OCI-LY1 (cell line): ENCODE results near the gene OR2A12.

Source experiments
- EZH2 ChIP-seq: fragments of 200-600 bp; sonication (generic), shearing (Covaris generic); IDR thresholded peaks from 2 replicates; pipeline ENCODE4 v1.8.0; 2017; ENCODE audit warnings: borderline replicate concordance, mixed run types, mild to moderate bottlenecking, antibody characterized with exemption, low read length, moderate library complexity, mixed read lengths
- TF ChIP-seq, protein P1 (sequence below): fragments of 200-600 bp; sonication (generic), shearing (Covaris generic); IDR thresholded peaks from 2 replicates; pipeline ENCODE4 v1.5.1; 2017; ENCODE audit warnings: mild to moderate bottlenecking, antibody characterized with exemption, low read length, moderate library complexity, mixed read lengths

DNA sequence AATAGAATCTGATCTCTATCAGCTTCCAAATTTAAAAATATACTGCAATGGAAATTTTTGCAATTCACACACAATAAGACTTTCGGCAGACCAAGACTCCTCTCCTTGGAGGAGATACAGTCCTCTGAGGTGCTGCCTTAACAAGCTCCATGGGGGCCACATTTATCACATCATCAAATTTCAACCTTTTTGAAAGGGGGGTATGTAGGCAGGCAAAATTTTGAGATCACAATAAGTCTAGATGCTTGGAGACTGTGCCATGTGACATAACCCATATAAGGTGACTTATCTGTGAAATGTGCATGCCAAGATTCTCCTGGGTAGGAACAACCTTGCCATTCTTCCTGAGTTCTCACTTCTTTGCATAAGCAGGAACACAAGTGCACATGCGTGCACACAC is at the start of gene OR2A12:
- TF ChIP-seq, protein P1, sequence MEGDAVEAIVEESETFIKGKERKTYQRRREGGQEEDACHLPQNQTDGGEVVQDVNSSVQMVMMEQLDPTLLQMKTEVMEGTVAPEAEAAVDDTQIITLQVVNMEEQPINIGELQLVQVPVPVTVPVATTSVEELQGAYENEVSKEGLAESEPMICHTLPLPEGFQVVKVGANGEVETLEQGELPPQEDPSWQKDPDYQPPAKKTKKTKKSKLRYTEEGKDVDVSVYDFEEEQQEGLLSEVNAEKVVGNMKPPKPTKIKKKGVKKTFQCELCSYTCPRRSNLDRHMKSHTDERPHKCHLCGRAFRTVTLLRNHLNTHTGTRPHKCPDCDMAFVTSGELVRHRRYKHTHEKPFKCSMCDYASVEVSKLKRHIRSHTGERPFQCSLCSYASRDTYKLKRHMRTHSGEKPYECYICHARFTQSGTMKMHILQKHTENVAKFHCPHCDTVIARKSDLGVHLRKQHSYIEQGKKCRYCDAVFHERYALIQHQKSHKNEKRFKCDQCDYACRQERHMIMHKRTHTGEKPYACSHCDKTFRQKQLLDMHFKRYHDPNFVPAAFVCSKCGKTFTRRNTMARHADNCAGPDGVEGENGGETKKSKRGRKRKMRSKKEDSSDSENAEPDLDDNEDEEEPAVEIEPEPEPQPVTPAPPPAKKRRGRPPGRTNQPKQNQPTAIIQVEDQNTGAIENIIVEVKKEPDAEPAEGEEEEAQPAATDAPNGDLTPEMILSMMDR: no peak
- no peak for TF ChIP-seq EZH2
